MCF 10A (cell line): Measurements from ENCODE around the gene PCCB. TPM values are rescaled to one million over a fixed set of nuclear protein-coding genes. Genes with fewer than 3 reads are reported as not detected.

Source experiments
- BruUV-seq: library from RNA; stranded (reverse); fragments of 400-500 nt; replicated peaks from 2 replicates; lab custom pipeline; 2021; lab: Mats Ljungman, UMichigan
- CTCF ChIA-PET: fragments of 300-600 bp; sonication (Branson Sonifier 250); formaldehyde crosslinking; extraction: SDS; loops from one replicate; lab custom pipeline; 2021; ENCODE audit warnings: antibody characterized with exemption, inconsistent platforms; lab: Yijun Ruan, JAX
- POLR2A ChIA-PET: fragments of 300-600, 350-650 bp; sonication (Branson Sonifier 250); formaldehyde crosslinking; extraction: SDS; loops from one replicate; lab custom pipeline; 2020; ENCODE audit warnings: antibody characterized with exemption, inconsistent platforms; lab: Yijun Ruan, JAX
- DNase-seq: peaks from one replicate; pipeline ENCODE4 v3.0.0-alpha.2; 2018; ENCODE audit not compliant: unreplicated experiment
- H3K27ac Mint-ChIP-seq: one replicate; pipeline ENCODE4 v1.8.0; 2022; ENCODE audit warnings: mild to moderate bottlenecking, low read depth, mixed read lengths; ENCODE audit not compliant: unreplicated experiment
- H3K27me3 Mint-ChIP-seq: one replicate; pipeline ENCODE4 v1.8.0; 2022; ENCODE audit warnings: mixed read lengths; ENCODE audit not compliant: insufficient read depth, unreplicated experiment
- H3K36me3 Mint-ChIP-seq: one replicate; pipeline ENCODE4 v1.8.0; 2022; ENCODE audit warnings: mild to moderate bottlenecking, moderate library complexity, mixed read lengths; ENCODE audit not compliant: insufficient read depth, unreplicated experiment
- H3K4me1 Mint-ChIP-seq: one replicate; pipeline ENCODE4 v1.8.0; 2022; ENCODE audit warnings: mixed read lengths; ENCODE audit not compliant: insufficient read depth, unreplicated experiment
- H3K4me3 Mint-ChIP-seq: one replicate; pipeline ENCODE4 v1.8.0; 2022; ENCODE audit warnings: mild to moderate bottlenecking, moderate library complexity, mixed read lengths; ENCODE audit not compliant: unreplicated experiment
- H3K9me3 Mint-ChIP-seq: one replicate; pipeline ENCODE4 v1.8.0; 2022; ENCODE audit warnings: mixed read lengths; ENCODE audit not compliant: unreplicated experiment
- CTCF ChIP-seq: fragments of 200-600 bp; IDR thresholded peaks from one replicate; pipeline ENCODE4 v1.8.0; 2022; ENCODE audit warnings: antibody characterized with exemption, mild to moderate bottlenecking; ENCODE audit not compliant: unreplicated experiment
- intact Hi-C: fragments of 100-400 bp; cut with micrococcal nuclease; formaldehyde crosslinking; loops from 2 replicates; pipeline ENCODE4 v1.14.1; 2022
- total RNA-seq: library from RNA; stranded (reverse); gene quantifications from 2 replicates; pipeline ENCODE4 v1.2.3, GENCODE V29; 2022

PCCB gene
- total RNA-seq, 1 experiment from 2014 or later = 51.7 TPM

DNA sequence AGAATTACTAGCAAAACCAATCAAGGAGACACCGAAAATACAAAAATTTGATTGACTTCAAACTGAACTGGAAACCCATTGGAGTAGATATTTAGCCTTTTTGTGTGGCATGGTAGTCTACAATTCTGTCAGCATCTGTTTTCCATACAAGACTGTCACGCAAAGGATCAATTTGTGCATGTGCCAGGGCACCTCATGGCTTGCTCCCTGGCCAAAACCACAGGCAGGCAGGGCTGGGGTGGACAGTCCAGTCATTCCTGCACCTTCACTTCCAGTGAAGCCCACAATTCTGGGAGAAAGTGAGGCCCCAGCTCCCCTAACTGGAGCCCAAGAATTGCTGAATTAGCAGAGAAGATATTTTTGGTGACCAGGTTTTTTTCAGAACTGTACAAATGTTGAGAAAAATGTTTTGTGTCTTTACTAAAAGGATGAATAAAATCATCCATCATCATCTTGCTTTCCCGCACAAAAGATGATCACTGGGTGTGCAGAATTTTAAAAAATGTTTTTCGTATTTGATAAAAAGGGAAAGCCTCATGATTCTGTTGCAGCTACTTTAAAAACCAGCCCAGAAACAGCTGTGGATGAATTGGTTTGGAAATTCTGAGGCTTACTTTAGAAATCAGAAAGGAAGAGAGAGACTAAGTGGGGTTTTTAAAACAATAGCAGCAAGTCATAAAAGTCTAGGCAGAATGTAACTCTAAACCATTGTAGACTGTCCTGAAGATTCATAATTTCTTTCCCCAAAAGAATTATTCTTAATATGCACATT is 86.4 kb downstream of the PCCB start:
- no peak for DNase-seq
- no peak for TF ChIP-seq CTCF
- intact Hi-C loops = no loop called here
- TSS peak; percentile 27 for BruUV-seq
- POLR2A ChIA-PET = interaction anchor here (0.6 to 0.8 kb wide), 2 partner anchors 9 to 93 kb away, joined by 3 read pairs; no protein-coding TSS in a partner anchor
- Mint-ChIP-seq H3K4me1 (no peaks in the 10 kb centered on the region), H3K4me3 (no peak overlapping the region), H3K36me3 (peaks cover 77% of the 10 kb centered on the region), H3K9me3 (no peaks in the 10 kb centered on the region), H3K27me3 (no peaks in the 10 kb centered on the region), H3K27ac (no peak overlapping the region)
- CTCF ChIA-PET = interaction anchor here (0.7 kb wide), 1 partner anchor 294 kb away, joined by 4 read pairs; no protein-coding TSS in a partner anchor

DNA sequence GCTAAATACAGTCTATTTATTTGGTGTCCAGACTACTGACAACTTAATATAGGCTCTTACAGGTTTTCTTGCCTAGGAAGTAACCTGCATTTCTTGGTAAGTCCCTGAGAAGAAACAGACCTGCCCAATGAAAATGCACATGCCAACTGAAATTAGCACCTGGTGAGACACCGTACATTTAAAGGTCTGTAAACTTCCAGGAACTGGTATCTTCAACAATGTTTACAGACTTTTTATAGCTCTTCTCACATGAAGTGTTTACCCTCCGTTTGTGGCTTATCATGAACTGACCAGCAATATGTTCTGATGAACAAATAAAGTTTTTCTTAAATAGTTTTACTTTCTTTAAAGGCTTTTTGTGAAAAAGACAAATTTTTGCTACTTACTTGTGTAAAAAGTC is 93.3 kb downstream of the PCCB start:
- BruUV-seq = no TSS peak
- H3K4me1 Mint-ChIP-seq = peaks cover 6% of the 10 kb centered on the region
- CTCF ChIA-PET = interaction anchor here (0.7 kb wide), 1 partner anchor 75 kb away, joined by 3 read pairs; no protein-coding TSS in a partner anchor
- no peaks in the 10 kb centered on the region for H3K9me3 Mint-ChIP-seq
- no peaks in the 10 kb centered on the region for H3K27me3 Mint-ChIP-seq
- POLR2A ChIA-PET = interaction anchor here (0.6 to 1.7 kb wide), 3 partner anchors 10 to 175 kb away, joined by 3 read pairs; no protein-coding TSS in a partner anchor
- H3K4me3 Mint-ChIP-seq = no peak overlapping the region
- intact Hi-C loops = no loop called here
- no peak for DNase-seq
- peaks cover 63% of the 10 kb centered on the region for H3K36me3 Mint-ChIP-seq
- no peak overlapping the region for H3K27ac Mint-ChIP-seq
- TF ChIP-seq CTCF = no peak

GRCh38 chr3:136343873-136344555 is 93.9 kb downstream of the PCCB start:
- no peaks in the 10 kb centered on the region for H3K9me3 Mint-ChIP-seq

More at GRCh38 chr3:136343873-136344555, 93.9 kb downstream of the PCCB start:
- BruUV-seq = no TSS peak
- H3K4me1 Mint-ChIP-seq = peaks cover 6% of the 10 kb centered on the region
- H3K4me3 Mint-ChIP-seq = no peak overlapping the region
- peak; percentile 92 for DNase-seq
- ChIA-PET CTCF (no interaction called here), POLR2A (interaction anchor here (1.5 to 1.7 kb wide), 2 partner anchors 10 to 12 kb away, joined by 3 read pairs; no protein-coding TSS in a partner anchor)
- intact Hi-C loops = no loop called here
- H3K27ac Mint-ChIP-seq = no peak overlapping the region
- no peaks in the 10 kb centered on the region for H3K27me3 Mint-ChIP-seq
- peaks cover 64% of the 10 kb centered on the region for H3K36me3 Mint-ChIP-seq
- TF ChIP-seq CTCF = no peak
